Activated CD4-positive, alpha-beta T cell treated with anti-CD3 and anti-CD28 coated beads, Interleukin-2, amount 50 U/mL, for 48 hours (primary cell): ENCODE results near the gene ZFYVE21.
"Not testable (repeated sequence)": the region's sequence is repeated elsewhere in the genome, so short reads cannot be mapped to it uniquely, and the experiment has no call there.

Experiments used
- DNase-seq, 2 experiments: peaks; one replicate each; pipeline ENCODE4 v3.0.0-alpha.2; 2020

ZFYVE21 gene

GRCh38 chr14:103715052-103716000 is at the start of gene ZFYVE21, which contains the start of gene XRCC3:
TSS of gene ZFYVE21 (plus strand) at chr14:103715810. CDS start at chr14:103715842, 32 bp downstream.
TSS of gene XRCC3 (minus strand) at chr14:103715451. CDS start at chr14:103711087, 4,364 bp downstream.
- DNase-seq: peak; percentile 100

- no peak for DNase-seq
These were observed 47.9 kb upstream of the ZFYVE21 start for GRCh38 chr14:103667671-103668070.

GRCh38 chr14:103668117-103668516 is 47.5 kb upstream of the ZFYVE21 start:
- no peak for DNase-seq

GRCh38 chr14:103669370-103669769 is 46.2 kb upstream of the ZFYVE21 start:
- DNase-seq: no peak

- DNase-seq: no peak
These were observed 43.7 kb upstream of the ZFYVE21 start for GRCh38 chr14:103671911-103672310.

GRCh38 chr14:103675957-103676356 is 39.7 kb upstream of the ZFYVE21 start:
- no peak for DNase-seq

GRCh38 chr14:103676881-103677675 is 38.5 kb upstream of the ZFYVE21 start:
- DNase-seq: no peak

- peak; percentile 39 to 52 for DNase-seq
These were observed 36.3 kb upstream of the ZFYVE21 start for GRCh38 chr14:103679351-103679750.

- DNase-seq: no peak
These were observed 34.9 kb upstream of the ZFYVE21 start for GRCh38 chr14:103680491-103681231.

GRCh38 chr14:103683139-103683538 is 32.5 kb upstream of the ZFYVE21 start:
- DNase-seq: no peak

- DNase-seq: no peak
These were observed 31.1 kb upstream of the ZFYVE21 start for GRCh38 chr14:103684471-103684870.

GRCh38 chr14:103684871-103685270 is 30.7 kb upstream of the ZFYVE21 start:
- DNase-seq: no peak

GRCh38 chr14:103685276-103686211 is 30.1 kb upstream of the ZFYVE21 start:
- DNase-seq: no peak

- DNase-seq: no peak
These were observed 28.7 kb upstream of the ZFYVE21 start for GRCh38 chr14:103686831-103687485.

- no peak for DNase-seq
These were observed 27.9 kb upstream of the ZFYVE21 start for GRCh38 chr14:103687712-103688111.

GRCh38 chr14:103688441-103688840 is 27.2 kb upstream of the ZFYVE21 start:
- DNase-seq: no peak

GRCh38 chr14:103688906-103689902 is 26.4 kb upstream of the ZFYVE21 start:
- DNase-seq: no peak

GRCh38 chr14:103690332-103690731 is 25.3 kb upstream of the ZFYVE21 start:
- DNase-seq: no peak

GRCh38 chr14:103691655-103692054 is 24.0 kb upstream of the ZFYVE21 start:
- not testable (repeated sequence) for DNase-seq

- no peak for DNase-seq
These were observed 23.5 kb upstream of the ZFYVE21 start for GRCh38 chr14:103692159-103692558.
